Heart left ventricle (tissue), 13 donors: ENCODE measurements around the gene MEIS3.

Experiments used
- POLR2A ChIP-seq, 2 donors: fragments of 450-650 bp; IDR thresholded peaks; one replicate each; pipeline ENCODE4 v1.6.1; 2017; ENCODE audit warnings: antibody characterized with exemption in 2 of 2, mild to moderate bottlenecking in 2 of 2, moderate library complexity in 2 of 2
- TF ChIP-seq, protein P1 (sequence below), 12 donors: fragments of 200-600 bp; sonication (generic) in 4 of 12; IDR thresholded peaks; one replicate each; pipeline versions ENCODE4 v1.5.0 to v1.8.0; 2018 to 2022; ENCODE audit warnings: antibody characterized with exemption in 12 of 12, mild to moderate bottlenecking in 5 of 12
- donor health status: ischemic (EF 13 %, LVEDD 7.1; RV severe dilation, severe dysfunction).
- donor health status: DM: no; HTN: yes; CAD: no.
- donor health status: DM: no; HTN: no; CAD: no.
- donor health status: ischemic (EF 25% LVEDD 6.9; RV normal size, moderate dysfunction).
- donor health status: ischemic (EF 25% LVEDD 5.7; RV mildly dilated, moderate dysfunction).
- donor health status: ischemic (EF 35%, LVEDD 5.7; RV mildly dilated, moderate dysfunction).
- donor health status: nonischemic (EF 11% LVEDD 7.7; RV severe dilation, severe dysfunction).
- donor health status: DM: yes; HTN: yes; CAD: no.
- donor health status: PGD.
- donor health status: ischemic (EF 29% LVEDD 5.4; RV normal size, mild dysfunction).
- donor health status: nonischemic (EF 23%, LVEDD 6.1; RV moderate dilation, normal function).

DNA sequence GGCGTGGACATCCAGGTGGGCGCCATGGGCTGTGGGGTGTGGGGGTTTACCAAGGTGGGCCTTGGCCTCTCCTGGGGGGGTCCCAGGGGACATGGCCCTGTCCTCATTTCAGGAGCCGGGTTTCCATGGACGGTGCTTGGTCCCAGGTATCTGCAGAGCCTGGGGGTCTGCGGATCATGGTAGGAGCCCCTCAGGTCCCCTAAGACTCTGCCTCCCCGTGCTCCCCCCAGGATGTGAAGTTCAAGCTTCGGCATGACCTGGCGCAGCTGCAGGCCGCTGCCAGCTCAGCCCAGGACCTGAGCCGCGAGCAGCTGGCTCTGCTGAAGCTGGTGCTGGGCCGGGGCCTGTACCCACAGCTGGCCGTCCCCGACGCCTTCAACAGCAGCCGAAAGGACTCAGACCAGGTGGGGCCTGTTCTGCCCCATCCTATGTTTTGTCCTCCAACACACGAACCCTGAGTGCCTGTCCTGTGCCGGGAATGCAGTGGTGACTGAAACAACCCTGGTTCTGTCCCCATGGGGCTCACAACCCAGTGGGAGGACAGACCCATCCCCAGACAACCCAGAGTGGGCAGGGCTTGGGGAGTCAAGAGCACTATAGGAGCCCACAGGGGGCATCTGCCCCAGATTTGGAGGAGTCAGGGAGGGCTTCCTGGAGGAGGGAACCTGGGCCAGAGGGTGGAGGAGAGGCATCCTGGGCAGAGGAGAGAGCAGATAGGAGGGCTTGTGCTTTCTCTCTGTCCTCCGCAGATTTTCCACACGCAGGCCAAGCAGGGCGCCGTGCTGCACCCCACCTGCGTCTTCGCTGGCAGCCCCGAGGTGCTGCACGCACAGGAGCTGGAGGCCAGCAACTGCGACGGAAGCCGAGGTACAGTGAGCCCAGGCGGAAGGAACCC lies 43.4 kb downstream of the MEIS3 start:
- TF ChIP-seq, protein P1, sequence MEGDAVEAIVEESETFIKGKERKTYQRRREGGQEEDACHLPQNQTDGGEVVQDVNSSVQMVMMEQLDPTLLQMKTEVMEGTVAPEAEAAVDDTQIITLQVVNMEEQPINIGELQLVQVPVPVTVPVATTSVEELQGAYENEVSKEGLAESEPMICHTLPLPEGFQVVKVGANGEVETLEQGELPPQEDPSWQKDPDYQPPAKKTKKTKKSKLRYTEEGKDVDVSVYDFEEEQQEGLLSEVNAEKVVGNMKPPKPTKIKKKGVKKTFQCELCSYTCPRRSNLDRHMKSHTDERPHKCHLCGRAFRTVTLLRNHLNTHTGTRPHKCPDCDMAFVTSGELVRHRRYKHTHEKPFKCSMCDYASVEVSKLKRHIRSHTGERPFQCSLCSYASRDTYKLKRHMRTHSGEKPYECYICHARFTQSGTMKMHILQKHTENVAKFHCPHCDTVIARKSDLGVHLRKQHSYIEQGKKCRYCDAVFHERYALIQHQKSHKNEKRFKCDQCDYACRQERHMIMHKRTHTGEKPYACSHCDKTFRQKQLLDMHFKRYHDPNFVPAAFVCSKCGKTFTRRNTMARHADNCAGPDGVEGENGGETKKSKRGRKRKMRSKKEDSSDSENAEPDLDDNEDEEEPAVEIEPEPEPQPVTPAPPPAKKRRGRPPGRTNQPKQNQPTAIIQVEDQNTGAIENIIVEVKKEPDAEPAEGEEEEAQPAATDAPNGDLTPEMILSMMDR (IDR thresholded peaks at IDR 0.05) = no peak
- TF ChIP-seq POLR2A (IDR thresholded peaks at IDR 0.05) = no peak
